NB4 (cell line): ENCODE data around the gene EVI5.

Experiments
- CTCF ChIP-seq: IDR thresholded peaks from one replicate; pipeline ENCODE4 v1.5.1; 2012; ENCODE audit warnings: low read depth, low read length
- MAX ChIP-seq: IDR thresholded peaks from 2 replicates; pipeline ENCODE4 v1.6.1; 2011; ENCODE audit warnings: low read depth, low read length
- MYC ChIP-seq: IDR thresholded peaks from 2 replicates; pipeline ENCODE4 v1.6.1; 2011; ENCODE audit warnings: low read depth, low read length
- POLR2A ChIP-seq: IDR thresholded peaks from 2 replicates; pipeline ENCODE4 v1.6.1; 2011; ENCODE audit warnings: mild to moderate bottlenecking; ENCODE audit not compliant: insufficient read length; ENCODE audit errors: extremely low read depth

GRCh38 chr1:92504291-92505014, 280.5 kb downstream of the EVI5 start:
- TF ChIP-seq CTCF (no peak), POLR2A (no peak), MAX (no peak), MYC (no peak)
